SU-DHL-6 (cell line): ENCODE results near the gene ACMSD.
"Not testable (repeated sequence)": the region's sequence is repeated elsewhere in the genome, so short reads cannot be mapped to it uniquely, and the experiment has no call there.

ENCODE experiments used
- H2AFZ ChIP-seq: fragments of 200-600 bp; sonication (generic); 2 replicates; pipeline ENCODE4 v1.6.1; 2014; ENCODE audit warnings: low read depth, mild to moderate bottlenecking, moderate library complexity, mixed read lengths, antibody characterized with exemption, low read length; ENCODE audit not compliant: severe bottlenecking
- H3F3A ChIP-seq: fragments of 200-600 bp; shearing (Covaris generic); 2 replicates; pipeline ENCODE4 v1.6.0; 2016; ENCODE audit warnings: antibody characterized with exemption, mild to moderate bottlenecking; ENCODE audit not compliant: insufficient read depth
- H3K27ac ChIP-seq: fragments of 200-600 bp; sonication (generic); 2 replicates; pipeline ENCODE4 v1.5.1; 2016; ENCODE audit warnings: low read depth, mild to moderate bottlenecking, low read length, moderate library complexity, mixed read lengths
- H3K27me3 ChIP-seq: fragments of 200-600 bp; sonication (generic), shearing (Covaris generic); 2 replicates; pipeline ENCODE4 v1.6.0; 2014; ENCODE audit warnings: mild to moderate bottlenecking, low read length
- H3K36me3 ChIP-seq: fragments of 200-600 bp; sonication (generic); 2 replicates; pipeline ENCODE4 v1.6.1; 2014; ENCODE audit warnings: mild to moderate bottlenecking, low read length, mixed read lengths
- H3K4me2 ChIP-seq: fragments of 300-600, 200-600 bp; shearing (Covaris generic), sonication (generic); 2 replicates; pipeline ENCODE4 v1.6.0; 2014; ENCODE audit warnings: low read length, low read depth, mild to moderate bottlenecking; ENCODE audit not compliant: poor library complexity, severe bottlenecking
- H3K4me3 ChIP-seq: fragments of 200-600 bp; sonication (generic); 2 replicates; pipeline ENCODE4 v1.5.1; 2014; ENCODE audit warnings: antibody characterized with exemption, low read length, mild to moderate bottlenecking, mixed read lengths; ENCODE audit not compliant: insufficient read depth, poor library complexity, severe bottlenecking
- H3K79me2 ChIP-seq: fragments of 200-600 bp; sonication (generic); 2 replicates; pipeline ENCODE4 v1.6.1; 2014; ENCODE audit warnings: mild to moderate bottlenecking, low read length, moderate library complexity; ENCODE audit not compliant: insufficient read depth
- H3K9ac ChIP-seq: fragments of 200-600 bp; sonication (generic); 2 replicates; pipeline ENCODE4 v1.7.0; 2014; ENCODE audit warnings: mild to moderate bottlenecking, low read length
- H3K9me2 ChIP-seq: fragments of 200-600 bp; sonication (generic); replicated peaks from 2 replicates; pipeline ENCODE4 v1.6.1; 2014; ENCODE audit warnings: low read length; ENCODE audit not compliant: insufficient read depth
- H3K9me3 ChIP-seq: fragments of 200-600 bp; sonication (generic); 2 replicates; pipeline ENCODE4 v1.6.1; 2014; ENCODE audit warnings: low read length, mixed read lengths; ENCODE audit not compliant: insufficient read depth
- H4K20me1 ChIP-seq: fragments of 200-600 bp; sonication (generic); 2 replicates; pipeline ENCODE4 v1.6.1; 2014; ENCODE audit warnings: low read depth, mild to moderate bottlenecking, antibody characterized with exemption, low read length, moderate library complexity, mixed read lengths
- CTCF ChIP-seq: fragments of 200-600 bp; sonication (generic); IDR thresholded peaks from one replicate; pipeline ENCODE4 v1.5.1; 2017; ENCODE audit warnings: antibody characterized with exemption, mild to moderate bottlenecking, low read length, moderate library complexity; ENCODE audit not compliant: insufficient read depth, poor library complexity, severe bottlenecking
- EZH2phosphoT487 ChIP-seq: fragments of 200-600 bp; sonication (generic), shearing (Covaris generic); conservative IDR thresholded peaks from 2 replicates; pipeline ENCODE4 v1.6.1; 2018; ENCODE audit warnings: mild to moderate bottlenecking, antibody characterized with exemption, low read length, moderate library complexity, mixed read lengths

Gene ACMSD

GRCh38 chr2:134906726-134907125, 68.3 kb downstream of the ACMSD start:
- Histone ChIP-seq H2AFZ (no peak overlapping the region), H3K36me3 (no peaks in the 10 kb centered on the region), H3F3A (no peaks in the 10 kb centered on the region), H4K20me1 (no peaks in the 10 kb centered on the region), H3K9ac (no peak overlapping the region), H3K27me3 (no peaks in the 10 kb centered on the region), H3K9me2 (no peaks in the 10 kb centered on the region), H3K4me2 (no peak overlapping the region), H3K27ac (no peak overlapping the region), H3K4me3 (no peak overlapping the region), H3K79me2 (no peaks in the 10 kb centered on the region), H3K9me3 (no peaks in the 10 kb centered on the region)
- TF ChIP-seq CTCF (no peak), EZH2phosphoT487 (no peak)

DNA sequence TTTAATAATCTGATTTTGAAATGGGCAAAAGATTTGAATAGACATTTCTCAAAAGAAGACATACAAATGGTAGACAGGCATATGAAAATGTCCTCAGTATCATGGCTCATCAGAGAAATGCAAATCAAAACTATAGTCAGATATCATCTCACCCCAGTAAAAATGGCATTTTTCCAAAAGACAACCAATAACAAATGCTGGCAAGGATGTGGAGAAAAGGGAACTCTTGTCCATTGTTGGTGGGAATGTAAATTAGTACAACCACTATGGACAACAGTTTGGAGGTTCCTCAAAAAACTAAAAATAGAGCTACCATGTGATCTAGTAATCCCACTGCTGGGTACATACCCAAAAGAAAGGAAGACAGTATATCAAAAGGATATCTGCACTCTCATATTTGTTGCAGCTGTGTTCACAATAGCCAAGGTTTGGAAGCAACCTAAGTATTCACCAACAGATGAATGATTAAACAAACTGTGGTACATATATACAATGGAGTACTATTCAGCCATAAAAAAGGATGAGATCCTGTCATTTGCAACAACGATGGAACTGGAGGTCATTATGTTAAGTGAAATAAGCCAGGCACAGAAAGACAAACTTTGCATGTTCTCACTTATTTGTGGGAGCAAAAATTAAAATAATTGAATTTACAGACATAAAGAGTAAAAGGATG, 69.2 kb downstream of the ACMSD start:
- H4K20me1 ChIP-seq, H3K27ac ChIP-seq, H2AFZ ChIP-seq, H3K4me3 ChIP-seq, H3K4me2 ChIP-seq, H3K27me3 ChIP-seq, H3F3A ChIP-seq, H3K79me2 ChIP-seq, H3K36me3 ChIP-seq, H3K9me2 ChIP-seq, H3K9ac ChIP-seq, H3K9me3 ChIP-seq: not testable (repeated sequence)

- Histone ChIP-seq H3K4me2 (no peak overlapping the region), H3K36me3 (no peaks in the 10 kb centered on the region), H3F3A (no peaks in the 10 kb centered on the region), H2AFZ (no peak overlapping the region), H3K9me2 (no peaks in the 10 kb centered on the region), H3K27me3 (no peaks in the 10 kb centered on the region), H3K9me3 (no peaks in the 10 kb centered on the region), H4K20me1 (no peaks in the 10 kb centered on the region), H3K4me3 (no peak overlapping the region), H3K27ac (no peak overlapping the region), H3K79me2 (no peaks in the 10 kb centered on the region), H3K9ac (no peak overlapping the region)
- TF ChIP-seq EZH2phosphoT487: no peak
- TF ChIP-seq CTCF: no peak
These were observed 72.5 kb downstream of the ACMSD start for GRCh38 chr2:134910763-134911399.

DNA sequence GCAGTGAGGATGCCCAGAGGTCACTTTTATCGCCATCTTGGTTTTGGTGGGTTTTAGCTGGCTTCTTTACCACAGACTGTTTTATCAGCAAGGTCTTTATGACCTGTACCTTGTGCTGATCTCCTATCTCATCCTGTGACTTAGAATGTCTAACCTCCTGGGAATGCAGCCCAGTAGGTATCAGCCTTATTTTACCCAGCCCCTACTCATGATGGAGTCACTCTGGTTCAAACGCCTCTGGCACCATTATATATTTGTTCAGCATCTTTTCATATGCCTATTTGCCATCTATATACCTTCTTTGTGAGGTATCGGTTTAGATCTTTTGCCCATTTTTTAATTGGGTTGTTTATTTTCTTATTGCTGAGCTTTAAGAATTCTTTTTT, 73.0 kb downstream of the ACMSD start:
- H2AFZ ChIP-seq: no peak overlapping the region
- no peak overlapping the region for H3K4me2 ChIP-seq
- no peaks in the 10 kb centered on the region for H4K20me1 ChIP-seq
- H3K9ac ChIP-seq: no peak overlapping the region
- H3K9me2 ChIP-seq: no peaks in the 10 kb centered on the region
- TF ChIP-seq EZH2phosphoT487 (no peak), CTCF (no peak)
- H3K4me3 ChIP-seq: no peak overlapping the region
- no peaks in the 10 kb centered on the region for H3K9me3 ChIP-seq
- H3K79me2 ChIP-seq: no peaks in the 10 kb centered on the region
- H3K27me3 ChIP-seq: no peaks in the 10 kb centered on the region
- H3K36me3 ChIP-seq: no peaks in the 10 kb centered on the region
- no peaks in the 10 kb centered on the region for H3F3A ChIP-seq
- no peak overlapping the region for H3K27ac ChIP-seq
